ENCODE results near the gene WWC2.
"Not testable (repeated sequence)": the region's sequence is repeated elsewhere in the genome, so short reads cannot be mapped to it uniquely, and the experiment has no call there.

Gene WWC2

DNA sequence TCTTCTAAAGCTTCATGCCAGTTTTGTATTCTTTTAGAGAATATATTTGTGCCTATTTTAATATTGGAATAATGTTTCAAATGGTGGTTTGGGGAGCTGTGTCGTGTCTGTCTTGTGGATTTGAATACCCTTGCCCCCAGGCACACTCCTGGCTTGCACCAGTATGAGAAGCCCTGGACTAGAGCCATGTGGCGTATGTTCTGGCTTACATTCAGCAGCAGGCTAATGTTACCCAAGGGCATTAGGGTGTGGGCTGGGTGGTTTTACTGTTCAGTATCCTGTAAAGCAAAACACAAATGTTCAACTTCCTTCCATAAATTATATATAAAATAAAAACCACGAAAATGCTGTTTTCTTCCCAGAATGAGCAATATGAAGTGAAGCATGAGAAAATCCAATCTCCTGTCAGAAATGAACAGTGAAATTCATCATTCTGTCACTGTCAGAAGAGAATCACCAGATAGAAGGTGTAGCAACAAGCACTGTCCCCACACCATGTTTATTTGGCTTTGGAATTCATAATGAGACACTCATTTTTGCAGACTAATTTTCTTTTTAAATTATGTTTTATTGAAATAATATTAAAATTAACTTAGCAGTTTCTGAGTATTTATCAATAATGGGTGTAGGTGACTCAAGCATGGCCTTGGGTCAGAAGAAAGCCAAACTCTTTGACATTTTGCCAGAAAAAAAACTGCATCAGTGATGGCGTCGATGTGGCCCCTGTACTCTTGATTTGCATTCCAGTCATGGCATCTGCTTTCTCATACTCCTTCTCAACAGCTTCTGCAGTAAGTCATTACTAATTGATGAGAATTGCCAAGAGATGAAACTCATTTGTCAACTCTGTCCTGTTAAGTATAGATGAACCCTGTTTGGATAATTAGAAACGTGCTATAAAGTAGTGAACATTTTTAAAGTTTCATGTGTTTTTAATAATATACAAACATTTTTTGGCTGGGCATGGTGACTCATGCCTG is 43.8 kb downstream of the WWC2 start:
- no peak for DNase-seq (ENCODE audit: low read depth in 2 of 2)

DNA sequence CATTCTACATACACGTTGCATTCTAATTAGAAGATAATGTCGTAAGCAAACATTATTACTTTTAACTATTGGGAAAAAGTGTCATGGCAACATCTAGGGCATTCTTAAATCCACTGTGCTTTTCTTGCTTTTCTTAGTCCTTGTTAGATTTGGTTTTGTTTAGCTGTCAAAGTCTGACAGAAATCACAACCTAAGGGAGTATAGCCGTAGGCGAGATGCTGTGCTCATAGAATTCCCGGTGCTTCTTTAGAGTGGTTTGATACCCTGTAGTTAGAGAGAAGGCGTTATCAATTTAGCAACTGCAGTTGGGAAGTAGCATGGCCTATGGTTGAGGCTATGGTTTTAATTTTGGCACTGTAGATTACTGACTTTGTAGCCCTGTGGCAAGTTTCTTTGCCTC is 45.7 kb downstream of the WWC2 start:
- DNase-seq (ENCODE audit: low read depth in 2 of 2): no peak

DNA sequence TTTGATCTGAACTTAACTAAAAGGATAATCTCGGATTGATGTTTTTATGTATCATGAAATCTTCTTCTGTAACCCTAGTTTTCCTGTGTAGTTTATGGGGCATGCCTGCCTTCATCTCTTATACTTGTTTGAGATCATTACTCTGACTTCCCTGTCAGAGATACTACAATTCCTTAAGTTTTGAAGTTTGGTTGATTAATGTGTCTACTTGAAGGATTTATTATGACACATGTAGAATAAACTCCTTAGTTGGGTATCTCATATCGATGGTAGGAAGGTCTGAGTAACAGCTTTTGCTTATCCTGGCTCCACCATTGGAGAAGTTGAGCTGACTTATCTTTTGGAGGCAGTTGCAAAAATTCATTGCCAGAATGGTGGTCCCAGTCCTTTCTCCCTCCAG is 46.7 kb downstream of the WWC2 start:
- DNase-seq (ENCODE audit: low read depth in 2 of 2): no peak

- no peak for DNase-seq (ENCODE audit: low read depth in 2 of 2)
Observed at GRCh38 chr4:183146478-183146877, 47.4 kb downstream of the WWC2 start.

- no peak for DNase-seq (ENCODE audit: low read depth in 2 of 2)
Observed at GRCh38 chr4:183147196-183147595, 48.1 kb downstream of the WWC2 start.

GRCh38 chr4:183147983-183148382 is 48.9 kb downstream of the WWC2 start:
- no peak for DNase-seq (ENCODE audit: low read depth in 2 of 2)

DNA sequence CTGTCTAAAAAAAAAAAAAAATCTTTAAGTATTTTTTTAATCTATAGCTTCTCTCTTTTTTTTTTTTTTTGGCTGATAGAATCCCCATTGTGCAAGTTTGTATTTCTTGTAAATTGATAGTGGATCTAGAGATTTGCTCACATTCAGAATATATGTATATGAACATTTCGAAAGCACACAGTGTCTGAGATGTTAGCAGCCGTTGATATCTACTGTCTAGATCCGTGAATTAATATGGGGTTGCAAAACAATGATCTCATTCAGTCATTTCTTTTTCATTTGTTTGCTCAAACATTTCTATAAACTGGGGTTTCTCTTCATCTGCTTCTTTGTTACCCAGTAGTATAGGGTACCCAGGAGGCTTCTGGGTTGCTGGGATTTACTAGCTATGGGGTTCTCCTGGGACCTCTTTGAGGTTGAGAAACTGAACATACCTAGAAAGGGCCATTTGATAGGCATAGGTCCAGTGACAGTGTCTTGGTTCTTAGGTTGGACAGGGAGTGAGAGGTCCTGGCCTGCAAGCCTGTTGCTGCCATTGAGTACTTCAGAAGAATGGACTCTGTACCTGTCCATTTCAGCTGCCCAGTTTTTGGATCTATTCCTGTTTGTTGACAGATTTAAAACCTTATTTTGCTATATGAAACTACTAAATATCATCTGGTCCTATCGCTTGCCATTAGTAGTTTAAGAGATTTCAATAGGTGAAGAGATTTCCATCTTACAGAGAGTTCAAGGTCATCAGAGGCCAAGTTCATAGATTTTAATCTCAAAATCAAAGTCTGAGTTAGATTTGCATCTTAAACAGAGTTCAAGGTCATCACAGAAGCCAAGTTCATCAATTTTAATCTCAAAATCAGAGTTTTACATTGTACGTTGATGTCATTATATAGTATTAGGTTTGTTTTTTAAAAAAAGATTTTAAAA is 50.8 kb downstream of the WWC2 start:
- DNase-seq (ENCODE audit: low read depth in 2 of 2): no peak

GRCh38 chr4:183150664-183151063 is 51.6 kb downstream of the WWC2 start:
- not testable (repeated sequence) for DNase-seq (ENCODE audit: low read depth in 2 of 2)

DNA sequence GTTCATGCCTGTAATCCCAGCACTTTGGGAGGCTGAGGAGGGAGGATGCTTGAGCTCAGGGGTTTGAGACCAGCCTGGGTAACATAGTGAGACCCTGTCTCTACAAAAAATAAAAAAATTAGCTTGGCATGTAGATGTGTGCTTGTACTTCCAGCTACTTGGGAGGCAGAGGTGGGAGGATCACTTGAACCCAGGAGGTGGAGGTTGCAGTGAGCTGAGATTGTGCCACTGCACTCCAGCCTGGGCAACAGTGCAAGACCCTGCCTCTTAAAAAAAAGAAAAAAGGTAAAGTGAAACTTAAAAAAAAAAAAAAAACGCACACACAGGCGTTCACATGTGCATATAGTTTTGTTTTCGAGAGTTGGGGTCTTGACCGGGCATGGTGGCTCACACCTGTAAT is 53.2 kb downstream of the WWC2 start:
- not testable (repeated sequence) for DNase-seq (ENCODE audit: low read depth in 2 of 2)

DNA sequence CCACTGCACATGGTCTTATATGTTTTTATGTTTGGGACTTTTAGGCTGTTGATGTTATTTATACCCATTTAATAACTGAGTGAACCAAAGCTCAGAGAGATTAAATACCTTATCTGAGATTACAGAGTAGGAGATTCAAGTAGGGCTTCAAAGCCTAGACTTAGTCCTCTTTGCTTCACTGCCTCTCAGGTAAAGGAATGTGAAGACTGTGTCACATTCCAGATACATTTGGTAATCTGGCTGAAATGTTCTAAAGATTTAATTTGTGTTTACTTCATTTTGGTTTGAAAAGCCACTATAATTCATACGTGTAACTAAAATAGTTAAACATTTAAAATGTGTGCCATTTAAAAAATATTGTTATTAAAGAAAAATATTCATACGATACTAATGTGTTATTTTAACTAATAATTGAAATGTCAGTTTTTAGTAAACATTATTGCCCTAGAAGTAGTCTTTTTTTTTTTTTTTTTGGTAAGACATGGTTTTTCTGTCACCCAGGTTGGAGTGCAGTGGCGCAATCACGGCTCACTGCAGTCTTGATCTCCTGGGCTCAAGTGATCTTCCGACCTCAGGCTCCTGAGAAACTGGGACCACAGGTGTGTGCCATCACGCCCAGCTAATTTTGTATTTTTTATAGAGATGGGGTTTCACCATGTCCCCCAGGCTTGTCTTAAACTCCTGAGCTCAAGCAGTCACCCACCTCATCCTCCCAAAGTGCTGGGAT is 54.3 kb downstream of the WWC2 start:
- no peak for DNase-seq (ENCODE audit: low read depth in 2 of 2)

GRCh38 chr4:183154701-183155391 is 55.8 kb downstream of the WWC2 start:
- DNase-seq (ENCODE audit: low read depth in 2 of 2): no peak

DNA sequence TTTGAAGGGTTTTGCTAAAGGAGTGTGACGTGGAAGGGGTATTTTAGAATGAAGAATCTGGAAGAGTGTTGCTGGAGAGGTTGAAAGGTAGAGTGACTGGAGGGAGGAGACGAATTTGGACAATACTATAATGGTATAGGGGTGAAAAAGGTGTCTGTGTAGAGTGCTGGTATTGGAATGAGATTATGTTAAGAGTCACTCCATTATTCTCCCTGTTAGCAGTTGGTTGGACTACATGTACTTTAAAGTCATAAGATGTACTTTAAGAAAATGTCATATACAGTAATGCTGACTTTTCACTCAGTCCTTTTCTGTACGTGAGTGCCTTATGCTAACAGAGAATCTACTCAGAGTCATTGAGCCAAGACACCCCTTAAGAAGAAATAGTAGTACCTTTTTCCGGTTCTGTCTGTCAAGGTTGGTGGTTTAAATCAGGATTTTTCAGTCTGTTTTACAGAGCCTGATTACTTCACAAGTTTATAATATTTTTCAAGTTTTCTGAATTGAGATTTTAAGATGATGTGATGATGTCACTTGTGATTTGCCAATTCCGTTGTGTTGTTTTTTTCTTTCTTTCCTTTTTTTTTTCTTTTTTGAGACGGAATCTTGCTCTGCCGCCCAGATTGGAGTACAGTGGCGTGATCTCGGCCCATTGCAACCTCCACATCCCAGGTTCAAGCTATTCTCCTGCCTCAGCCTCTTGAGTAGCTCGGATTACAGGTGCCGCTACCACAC is 56.6 kb downstream of the WWC2 start:
- DNase-seq (ENCODE audit: low read depth in 2 of 2): no peak

- no peak for DNase-seq (ENCODE audit: low read depth in 2 of 2)
Observed at GRCh38 chr4:183157215-183157614, 58.2 kb downstream of the WWC2 start.

DNA sequence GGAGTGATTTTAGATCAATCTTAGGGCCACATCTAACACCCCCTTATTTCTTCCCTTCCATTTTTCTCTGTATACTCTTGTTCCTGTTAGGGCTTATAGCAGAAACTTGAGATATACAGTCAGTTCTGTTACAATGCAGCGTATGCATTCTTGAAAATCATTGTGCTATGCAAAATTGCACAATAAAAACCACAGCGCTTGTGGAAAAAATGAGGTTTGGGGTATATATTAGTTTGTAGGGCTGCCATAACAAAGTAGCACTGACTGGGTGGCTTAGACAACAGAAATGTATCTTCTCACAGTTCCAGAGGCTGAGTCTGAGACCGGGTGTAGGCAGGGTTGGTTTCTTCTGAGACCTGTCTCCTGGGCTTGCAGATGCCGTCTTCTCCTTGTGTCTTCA is 59.0 kb downstream of the WWC2 start:
- no peak for DNase-seq (ENCODE audit: low read depth in 2 of 2)

- DNase-seq (ENCODE audit: low read depth in 2 of 2): no peak
Observed at GRCh38 chr4:183161630-183162029, 62.6 kb downstream of the WWC2 start.

GRCh38 chr4:183163135-183163534 is 64.1 kb downstream of the WWC2 start:
- no peak for DNase-seq (ENCODE audit: low read depth in 2 of 2)

- DNase-seq (ENCODE audit: low read depth in 2 of 2): no peak
Observed at GRCh38 chr4:183164963-183165362, 65.9 kb downstream of the WWC2 start.

DNA sequence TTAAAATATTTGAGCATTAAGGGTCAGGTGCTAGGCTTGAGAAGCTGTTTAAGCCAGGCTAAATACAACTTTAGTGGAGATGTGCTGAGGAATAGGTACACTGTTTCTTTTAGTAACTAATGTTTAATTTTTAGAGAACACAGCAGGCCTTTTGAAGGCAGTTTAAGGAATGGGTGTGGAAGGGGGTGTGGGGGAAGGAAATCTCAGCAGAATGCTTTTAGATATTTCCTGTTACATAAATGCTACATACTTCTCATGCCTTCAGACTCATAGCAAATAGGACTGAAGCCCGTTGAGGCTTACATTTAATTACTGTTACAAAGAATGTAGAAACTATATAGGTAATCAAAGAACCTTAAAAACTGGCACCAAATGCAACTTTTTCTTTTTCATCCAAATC is 66.3 kb downstream of the WWC2 start:
- DNase-seq (ENCODE audit: low read depth in 2 of 2): no peak

GRCh38 chr4:183170894-183171293 is 71.8 kb downstream of the WWC2 start:
- DNase-seq (ENCODE audit: low read depth in 2 of 2): no peak

DNA sequence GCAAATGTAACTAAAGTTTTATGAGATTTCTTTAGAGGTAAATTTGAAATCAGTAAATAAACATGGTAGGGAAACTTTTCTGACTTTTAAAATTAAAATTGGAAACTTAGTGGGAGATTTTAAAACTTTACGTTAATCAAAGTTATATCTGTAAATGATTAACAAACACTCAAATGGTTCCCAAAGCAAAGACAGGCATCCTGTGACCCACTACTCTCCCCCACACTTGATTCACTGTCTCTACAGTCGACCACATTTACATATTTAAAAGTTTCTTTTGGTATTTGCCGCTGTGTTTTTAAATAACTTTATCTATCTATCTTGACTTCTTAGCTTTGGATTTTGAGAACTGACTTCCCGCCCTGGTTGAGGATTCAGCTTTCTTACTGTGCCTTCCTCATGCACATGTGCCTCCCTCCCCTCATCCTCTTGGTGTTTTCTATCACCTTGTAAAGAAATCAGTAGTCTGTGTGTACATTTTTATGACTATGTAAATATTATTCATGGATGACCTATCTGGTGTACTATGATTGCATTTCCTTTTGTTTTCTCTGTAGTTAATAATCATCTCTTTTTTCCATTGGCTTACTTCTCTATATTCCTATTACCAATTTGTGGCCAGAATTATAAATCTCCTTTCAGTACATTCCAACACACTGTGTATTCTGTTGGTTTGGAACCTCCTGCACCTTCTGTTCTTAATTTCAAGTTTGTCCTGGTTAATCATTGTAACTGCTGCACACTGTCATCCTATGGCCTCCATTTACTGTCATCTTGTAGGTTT is 72.6 kb downstream of the WWC2 start:
- no peak for DNase-seq (ENCODE audit: low read depth in 2 of 2)

Data from stimulated activated CD8-positive, alpha-beta memory T cell treated with anti-CD3 and anti-CD28 coated beads, Interleukin-15, amount 100 ng/mL, for 48 hours (primary cell).